HFFc6 (cell line): Measurements from ENCODE around the gene PWWP3B. TPM values are rescaled to one million over a fixed set of nuclear protein-coding genes. Genes with fewer than 3 reads are reported as not detected.

Source experiments
- DNase-seq: peaks from one replicate; pipeline ENCODE4 v3.0.0-alpha.2; 2018
- H3K27ac Mint-ChIP-seq: 2 replicates; pipeline ENCODE4 v1.8.0; 2020; ENCODE audit warnings: mild to moderate bottlenecking, mixed read lengths
- H3K27me3 Mint-ChIP-seq: 2 replicates; pipeline ENCODE4 v1.8.0; 2021; ENCODE audit warnings: mild to moderate bottlenecking, moderate library complexity, mixed read lengths; ENCODE audit not compliant: insufficient read depth
- H3K36me3 Mint-ChIP-seq: 2 replicates; pipeline ENCODE4 v1.8.0; 2021; ENCODE audit warnings: low read depth, mixed read lengths
- H3K4me1 Mint-ChIP-seq: 2 replicates; pipeline ENCODE4 v1.8.0; 2020; ENCODE audit warnings: low read depth, mixed read lengths
- H3K4me3 Mint-ChIP-seq: 2 replicates; pipeline ENCODE4 v1.8.0; 2020; ENCODE audit warnings: mild to moderate bottlenecking, moderate library complexity, mixed read lengths
- H3K9me3 Mint-ChIP-seq: 2 replicates; pipeline ENCODE4 v1.8.0; 2020; ENCODE audit warnings: mild to moderate bottlenecking, mixed read lengths
- CTCF ChIP-seq: fragments of 200-600 bp; sonication (generic); IDR thresholded peaks from 2 replicates; pipeline ENCODE4 v1.5.0; 2021; ENCODE audit warnings: antibody characterized with exemption, mild to moderate bottlenecking
- total RNA-seq, 6 experiments: library from RNA; stranded (reverse); fragmentation: NEBNext Ultra II Directional; extraction: Animal tissue kit (Norgen Biotek cat#: 25700); gene quantifications; 2 replicates in 1 of 6; 3 replicates in 5 of 6; pipeline ENCODE4 v1.2.3, GENCODE V29; 2021

PWWP3B gene
- total RNA-seq, 6 experiments from 2014 or later = not detected

- Mint-ChIP-seq H3K4me3 (no peak overlapping the region), H3K4me1 (no peaks in the 10 kb centered on the region), H3K27ac (no peak overlapping the region), H3K27me3 (no peaks in the 10 kb centered on the region; the same call in 1 of the 2 replicates), H3K36me3 (no peaks in the 10 kb centered on the region), H3K9me3 (peaks cover 10% of the 10 kb centered on the region; the same call in 1 of the 2 replicates)
- TF ChIP-seq CTCF = no peak
- no peak for DNase-seq
Measured at GRCh38 chrX:106201502-106202178, 33.5 kb downstream of the PWWP3B start.

- H3K9me3 Mint-ChIP-seq = peaks cover 5% of the 10 kb centered on the region; the same call in 1 of the 2 replicates
- no peaks in the 10 kb centered on the region for H3K4me1 Mint-ChIP-seq
- DNase-seq = no peak
- no peak overlapping the region for H3K27ac Mint-ChIP-seq
- no peaks in the 10 kb centered on the region; the same call in 1 of the 2 replicates for H3K27me3 Mint-ChIP-seq
- no peaks in the 10 kb centered on the region for H3K36me3 Mint-ChIP-seq
- H3K4me3 Mint-ChIP-seq = no peak overlapping the region
- TF ChIP-seq CTCF = no peak
Measured at GRCh38 chrX:106203315-106203714, 35.2 kb downstream of the PWWP3B start.

- H3K4me1 Mint-ChIP-seq = no peaks in the 10 kb centered on the region
- no peak for TF ChIP-seq CTCF
- no peaks in the 10 kb centered on the region for H3K36me3 Mint-ChIP-seq
- DNase-seq = no peak
- peaks cover 22% of the 10 kb centered on the region for H3K9me3 Mint-ChIP-seq
- H3K27ac Mint-ChIP-seq = no peak overlapping the region
- H3K27me3 Mint-ChIP-seq = no peaks in the 10 kb centered on the region; the same call in 1 of the 2 replicates
- no peak overlapping the region for H3K4me3 Mint-ChIP-seq
Measured at GRCh38 chrX:106208154-106208553, 40.0 kb downstream of the PWWP3B start.

Other genes with a start within 250 kb of the PWWP3B start
- not detected for gene SERPINA7, start 129.6 kb upstream of the PWWP3B start, total RNA-seq